Fibroblast of lung (primary cell): ENCODE measurements around the gene TGFBR2. TPM values are rescaled to one million over a fixed set of nuclear protein-coding genes. Genes with fewer than 3 reads are reported as not detected.

Source experiments
- DNase-seq, 2 donors: peaks; one replicate each; pipeline versions ENCODE4 v3.0.0 to v3.0.0-alpha.2; 2010; ENCODE audit warnings: low read depth in 2 of 2
- H2AFZ ChIP-seq: 2 replicates; pipeline ENCODE4 v1.5.1; 2012; ENCODE audit warnings: low read length, control low read depth, inconsistent platforms
- H3K27ac ChIP-seq: 2 replicates; pipeline ENCODE4 v1.5.1; 2011; ENCODE audit warnings: low read length, control low read depth; ENCODE audit not compliant: insufficient read depth
- H3K27me3 ChIP-seq: 2 replicates; pipeline ENCODE4 v1.5.1; 2011; ENCODE audit warnings: mild to moderate bottlenecking, low read length; ENCODE audit not compliant: control insufficient read depth, insufficient read depth
- H3K36me3 ChIP-seq: 2 replicates; pipeline ENCODE4 v1.5.1; 2011; ENCODE audit warnings: low read length; ENCODE audit not compliant: control insufficient read depth, insufficient read depth
- H3K4me1 ChIP-seq: 2 replicates; pipeline ENCODE4 v1.5.1; 2011; ENCODE audit warnings: low read length; ENCODE audit not compliant: control insufficient read depth, insufficient read depth; ENCODE audit errors: extremely low read depth
- H3K4me2 ChIP-seq: 2 replicates; pipeline ENCODE4 v1.5.1; 2011; ENCODE audit warnings: low read length, control low read depth; ENCODE audit not compliant: insufficient read depth; ENCODE audit errors: extremely low read depth
- H3K4me3 ChIP-seq, 4 experiments: fragments of 200-600 bp in 1 of 4; sonication (generic) in 1 of 4; replicated peaks in 1 of 4; 2 replicates each; pipeline ENCODE4 v1.5.1; 2011 to 2016; ENCODE audit warnings: low read length in 4 of 4, low read depth in 3 of 4, mild to moderate bottlenecking in 3 of 4, control low read depth in 2 of 4, inconsistent platforms in 1 of 4, mixed read lengths in 1 of 4; ENCODE audit not compliant: insufficient read depth in 1 of 4; ENCODE audit errors: control extremely low read depth in 1 of 4
- H3K79me2 ChIP-seq: 2 replicates; pipeline ENCODE4 v1.5.1; 2012; ENCODE audit warnings: mild to moderate bottlenecking, low read length, inconsistent platforms; ENCODE audit not compliant: control insufficient read depth, insufficient read depth
- H3K9ac ChIP-seq: 2 replicates; pipeline ENCODE4 v1.5.1; 2011; ENCODE audit warnings: mild to moderate bottlenecking, low read length, control low read depth; ENCODE audit not compliant: insufficient read depth
- H3K9me3 ChIP-seq: 2 replicates; pipeline ENCODE4 v1.5.1; 2012; ENCODE audit warnings: low read depth, low read length; ENCODE audit not compliant: control insufficient read depth, insufficient read depth
- H4K20me1 ChIP-seq: 2 replicates; pipeline ENCODE4 v1.5.1; 2011; ENCODE audit warnings: low read length; ENCODE audit not compliant: control insufficient read depth, insufficient read depth; ENCODE audit errors: extremely low read depth
- EZH2 ChIP-seq: IDR thresholded peaks from 2 replicates; pipeline ENCODE4 v1.5.1; 2012; ENCODE audit warnings: low read length, control low read depth, mild to moderate bottlenecking; ENCODE audit errors: missing control alignments
- polyA plus RNA-seq, 2 donors: library from polyadenylated mRNA; depleted of rRNA in 1 of 2; stranded (reverse) in 1 of 2; unstranded in 1 of 2; fragments of >200 nt; gene quantifications; 2 replicates each; pipeline ENCODE4 v1.2.1, GENCODE V29; 2011 to 2012; ENCODE audit warnings: missing spikeins in 1 of 2
- total RNA-seq: library from RNA; depleted of rRNA; stranded (reverse); fragments of >200 nt; gene quantifications from 2 replicates; pipeline ENCODE4 v1.2.1, GENCODE V29; 2014
- TF ChIP-seq, protein P1 (sequence below), 2 donors: IDR thresholded peaks in 1 of 2; conservative IDR thresholded peaks in 1 of 2; 1 replicate in 1 of 2; 2 replicates in 1 of 2; pipeline ENCODE4 v1.5.1; 2011 to 2012; ENCODE audit warnings: low read length in 2 of 2, control low read depth in 1 of 2, inconsistent platforms in 1 of 2, low read depth in 1 of 2, mild to moderate bottlenecking in 1 of 2

The TGFBR2 gene
- total and polyA plus RNA-seq, 2 donors (not counting 1 experiment from before 2014, with no cell fraction given): 93.0 to 126 TPM

DNA sequence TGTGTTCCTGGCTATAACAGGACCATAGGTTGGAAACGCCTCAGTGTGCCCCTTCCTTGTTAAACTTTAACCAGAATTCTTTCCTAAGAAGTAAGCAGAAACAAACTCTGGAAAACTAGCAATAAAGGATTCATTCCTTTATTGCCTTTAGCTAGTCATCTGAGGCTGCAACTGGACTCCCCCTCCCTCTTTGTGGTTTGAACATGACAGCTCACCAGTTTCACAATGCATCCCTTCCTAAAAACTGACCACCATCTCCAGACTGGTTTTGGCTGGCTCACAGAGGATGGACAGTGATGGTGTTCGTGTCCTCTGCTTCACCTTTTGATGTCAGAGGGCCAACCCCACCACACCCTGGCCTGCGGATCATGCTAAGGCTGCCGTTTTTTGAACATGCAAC, 27.9 kb upstream of the TGFBR2 start:
- no peak overlapping the region for H2AFZ ChIP-seq
- TF ChIP-seq, protein P1, sequence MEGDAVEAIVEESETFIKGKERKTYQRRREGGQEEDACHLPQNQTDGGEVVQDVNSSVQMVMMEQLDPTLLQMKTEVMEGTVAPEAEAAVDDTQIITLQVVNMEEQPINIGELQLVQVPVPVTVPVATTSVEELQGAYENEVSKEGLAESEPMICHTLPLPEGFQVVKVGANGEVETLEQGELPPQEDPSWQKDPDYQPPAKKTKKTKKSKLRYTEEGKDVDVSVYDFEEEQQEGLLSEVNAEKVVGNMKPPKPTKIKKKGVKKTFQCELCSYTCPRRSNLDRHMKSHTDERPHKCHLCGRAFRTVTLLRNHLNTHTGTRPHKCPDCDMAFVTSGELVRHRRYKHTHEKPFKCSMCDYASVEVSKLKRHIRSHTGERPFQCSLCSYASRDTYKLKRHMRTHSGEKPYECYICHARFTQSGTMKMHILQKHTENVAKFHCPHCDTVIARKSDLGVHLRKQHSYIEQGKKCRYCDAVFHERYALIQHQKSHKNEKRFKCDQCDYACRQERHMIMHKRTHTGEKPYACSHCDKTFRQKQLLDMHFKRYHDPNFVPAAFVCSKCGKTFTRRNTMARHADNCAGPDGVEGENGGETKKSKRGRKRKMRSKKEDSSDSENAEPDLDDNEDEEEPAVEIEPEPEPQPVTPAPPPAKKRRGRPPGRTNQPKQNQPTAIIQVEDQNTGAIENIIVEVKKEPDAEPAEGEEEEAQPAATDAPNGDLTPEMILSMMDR (conservative IDR thresholded peaks at IDR 0.05 in 1 of 2, IDR thresholded peaks at IDR 0.05 in 1 of 2; ENCODE audit: low read depth in 1 of 2, low read length in 2 of 2): no peak
- TF ChIP-seq EZH2: no peak
- H3K27ac ChIP-seq: peak overlapping the region; percentile 22
- H3K4me2 ChIP-seq: no peak overlapping the region
- H3K79me2 ChIP-seq: no peaks in the 10 kb centered on the region
- peak; percentile 95 to 97 for DNase-seq
- H3K27me3 ChIP-seq: no peaks in the 10 kb centered on the region
- H3K36me3 ChIP-seq: no peaks in the 10 kb centered on the region
- H3K4me1 ChIP-seq: peaks cover 2% of the 10 kb centered on the region
- no peaks in the 10 kb centered on the region for H4K20me1 ChIP-seq
- no peaks in the 10 kb centered on the region for H3K9me3 ChIP-seq
- H3K4me3 ChIP-seq: no peak overlapping the region
- H3K9ac ChIP-seq: no peak overlapping the region

DNA sequence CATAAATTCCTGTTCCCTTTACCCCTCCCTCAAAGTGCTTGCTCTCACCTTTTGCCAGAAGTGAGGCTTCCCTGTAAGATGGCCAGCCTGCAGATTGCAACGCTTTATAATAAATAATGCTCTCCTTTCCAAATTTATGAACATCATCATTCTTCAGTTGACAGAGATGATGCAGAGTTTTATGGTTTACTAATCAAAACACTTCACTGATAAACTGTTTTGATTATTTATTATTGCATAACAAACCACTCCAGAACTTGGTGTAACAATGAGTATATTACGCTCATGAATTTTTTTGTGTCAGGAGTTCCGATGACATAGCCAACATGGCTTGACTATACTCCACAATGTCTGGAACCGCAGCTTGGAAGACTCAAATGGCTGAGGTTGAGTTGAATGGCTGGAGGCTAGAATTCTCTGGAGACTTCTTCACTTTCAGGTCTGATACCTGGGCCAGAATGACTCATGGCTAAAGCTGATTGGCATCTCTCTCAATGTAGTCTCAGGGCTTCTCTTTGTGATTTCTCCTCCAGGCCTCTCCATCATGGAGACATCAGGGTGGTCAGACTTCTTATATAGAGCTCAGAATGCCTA, 27.3 kb upstream of the TGFBR2 start:
- H3K9me3 ChIP-seq: no peaks in the 10 kb centered on the region
- no peaks in the 10 kb centered on the region for H4K20me1 ChIP-seq
- H3K79me2 ChIP-seq: no peaks in the 10 kb centered on the region
- TF ChIP-seq EZH2: no peak
- no peak overlapping the region for H3K27ac ChIP-seq
- no peak overlapping the region for H2AFZ ChIP-seq
- no peaks in the 10 kb centered on the region for H3K27me3 ChIP-seq
- H3K4me3 ChIP-seq: no peak overlapping the region
- DNase-seq: peak; percentile 24 to 36
- H3K36me3 ChIP-seq: no peaks in the 10 kb centered on the region
- no peak overlapping the region for H3K9ac ChIP-seq
- no peak overlapping the region for H3K4me2 ChIP-seq
- H3K4me1 ChIP-seq: peaks cover 2% of the 10 kb centered on the region

GRCh38 chr3:30581067-30581585, 25.3 kb upstream of the TGFBR2 start:
- no peak overlapping the region for H3K9ac ChIP-seq
- H3K79me2 ChIP-seq: no peaks in the 10 kb centered on the region
- H3K36me3 ChIP-seq: no peaks in the 10 kb centered on the region
- no peaks in the 10 kb centered on the region for H3K9me3 ChIP-seq
- DNase-seq: no peak
- TF ChIP-seq EZH2: no peak
- TF ChIP-seq, protein P1 (conservative IDR thresholded peaks at IDR 0.05 in 1 of 2, IDR thresholded peaks at IDR 0.05 in 1 of 2; ENCODE audit: low read depth in 1 of 2, low read length in 2 of 2): no peak
- no peak overlapping the region for H3K27ac ChIP-seq
- H3K4me3 ChIP-seq: no peak overlapping the region
- no peak overlapping the region for H2AFZ ChIP-seq
- H3K4me1 ChIP-seq: peaks cover 2% of the 10 kb centered on the region
- no peak overlapping the region for H3K4me2 ChIP-seq
- no peaks in the 10 kb centered on the region for H4K20me1 ChIP-seq
- no peaks in the 10 kb centered on the region for H3K27me3 ChIP-seq
